GM21825 (cell line): ENCODE measurements around the gene GUCD1.
"Not testable (repeated sequence)": the region's sequence is repeated elsewhere in the genome, so short reads cannot be mapped to it uniquely, and the experiment has no call there.

ENCODE experiments used
- ATAC-seq: cut with Tn5 transposase; IDR thresholded peaks from one replicate; pipeline ENCODE4 v1.9.1; 2021; ENCODE audit warnings: mild to moderate bottlenecking, moderate library complexity; ENCODE audit not compliant: unreplicated experiment

Gene GUCD1

DNA sequence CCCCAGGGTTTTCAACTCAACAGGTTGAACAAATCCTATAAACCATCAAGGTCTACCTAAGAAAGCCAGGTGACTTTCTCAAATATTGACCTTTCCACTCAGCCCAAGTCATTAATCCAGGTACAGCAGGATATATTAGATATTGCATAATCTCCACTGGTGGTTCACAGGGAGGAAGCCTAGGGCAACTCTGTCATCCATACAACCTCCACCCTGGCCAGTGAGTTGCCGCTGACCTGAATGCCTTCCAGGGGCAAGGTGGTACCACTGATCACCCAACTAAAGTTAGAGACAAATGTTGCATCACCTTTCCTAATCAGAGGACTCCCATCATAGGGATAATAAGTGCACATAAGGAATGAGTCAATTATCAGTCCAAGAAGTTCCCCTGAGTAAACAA, 22.9 kb downstream of the GUCD1 start:
- ATAC-seq: no peak

DNA sequence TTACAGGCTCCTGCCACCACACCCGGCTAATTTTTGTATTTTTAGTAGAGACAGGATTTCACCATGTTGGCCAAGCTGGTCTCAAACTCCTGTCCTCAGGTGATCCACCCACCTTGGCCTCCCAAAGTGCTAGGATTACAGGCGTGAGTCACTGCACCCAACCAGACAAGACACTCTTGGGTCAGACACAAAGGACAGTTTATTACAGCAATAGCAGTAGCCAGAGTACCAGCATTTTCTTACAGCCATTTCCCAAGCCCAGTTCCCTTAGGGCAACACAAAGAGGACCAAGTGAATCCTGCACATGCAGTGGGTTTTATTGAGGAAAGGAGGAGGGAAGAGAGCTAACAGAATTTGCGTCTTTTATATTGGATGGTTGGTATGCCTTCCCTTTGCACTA, 24.0 kb downstream of the GUCD1 start:
- ATAC-seq: not testable (repeated sequence)

DNA sequence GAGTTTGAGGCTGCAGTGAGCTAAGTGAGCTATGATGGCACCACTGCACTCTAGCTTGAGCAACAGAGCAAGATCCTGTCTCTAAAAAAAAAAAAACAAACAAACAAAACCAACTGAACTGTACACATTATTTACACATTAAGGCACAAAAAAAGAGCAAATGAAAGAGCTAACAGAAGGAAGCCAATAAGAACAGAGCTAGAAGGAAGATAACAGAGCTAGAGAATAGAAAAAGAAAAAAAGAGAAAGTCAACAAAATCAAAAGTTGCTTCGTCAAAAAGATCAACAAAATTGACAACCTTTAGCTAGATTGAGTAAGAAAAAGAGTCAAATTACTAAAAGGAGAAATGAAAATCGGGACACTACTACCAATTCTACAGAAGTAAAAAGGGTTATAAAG, 25.0 kb downstream of the GUCD1 start:
- no peak for ATAC-seq

DNA sequence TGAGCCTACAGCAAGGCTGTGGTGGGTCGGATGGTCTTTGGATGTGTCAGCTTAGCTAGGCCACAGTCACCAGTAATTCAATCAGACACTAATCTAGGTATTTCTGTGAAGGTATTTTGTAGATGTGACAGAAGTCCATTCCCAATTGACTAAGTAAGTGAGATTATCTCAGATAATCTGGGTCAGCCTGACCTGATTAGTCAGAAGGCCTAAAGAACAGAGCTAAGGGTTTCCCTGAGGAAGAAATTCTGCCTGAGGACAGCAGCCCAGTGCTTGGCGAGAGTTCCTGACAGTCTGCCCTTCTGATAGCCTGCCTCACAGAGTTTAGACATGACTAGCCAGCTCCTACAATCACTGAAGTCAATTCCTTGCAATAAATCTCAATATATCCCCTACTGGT, 28.7 kb downstream of the GUCD1 start:
- ATAC-seq: no peak

DNA sequence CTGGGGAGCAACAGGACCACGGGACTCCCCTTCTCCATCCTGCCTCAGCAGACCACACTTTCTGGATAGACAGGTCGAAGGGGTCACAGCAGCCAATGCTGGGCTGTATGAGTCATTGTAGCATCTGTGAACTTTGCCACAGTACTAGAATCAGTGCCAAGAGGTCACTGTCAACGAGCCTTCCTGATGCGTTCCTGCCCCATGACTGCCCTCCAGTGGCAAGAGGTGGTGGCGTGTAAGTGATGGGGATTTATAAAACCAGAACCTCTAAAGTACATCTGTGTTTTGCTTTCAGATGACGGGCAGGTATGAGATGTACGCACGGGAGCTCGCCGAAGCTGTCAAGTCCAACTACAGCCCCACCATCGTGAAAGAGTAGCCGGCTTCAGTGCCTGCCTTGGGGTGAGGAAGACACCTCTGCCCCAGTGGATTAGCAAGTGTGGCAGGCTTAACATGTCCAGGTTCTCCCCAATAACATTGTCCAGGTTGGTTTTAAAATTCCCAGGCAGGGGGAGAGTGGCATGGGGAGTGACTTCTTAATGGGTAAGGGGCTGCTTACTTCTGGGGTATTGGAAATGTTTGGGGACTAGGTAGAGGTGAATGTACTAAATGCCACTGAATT, 29.4 kb downstream of the GUCD1 start:
- no peak for ATAC-seq

DNA sequence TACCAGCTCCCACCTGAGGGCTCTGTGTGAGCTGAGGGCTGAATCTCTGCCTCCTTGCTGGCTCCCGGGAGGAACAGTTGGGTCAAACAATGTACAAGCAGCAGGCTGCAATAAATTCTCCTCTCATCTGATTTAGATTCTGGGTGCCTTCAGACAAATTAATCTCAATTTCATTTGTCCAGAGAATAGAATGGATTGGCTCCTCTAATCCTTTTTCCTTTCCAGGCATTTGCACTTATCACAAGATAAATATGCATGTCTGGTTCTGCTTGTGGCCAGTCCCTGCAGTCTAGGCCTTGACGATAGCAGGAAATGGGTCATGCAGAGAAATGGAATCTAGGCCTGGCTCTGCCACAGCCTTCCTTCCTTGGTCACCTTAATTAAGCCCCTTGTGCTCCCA, 31.1 kb downstream of the GUCD1 start:
- ATAC-seq: no peak

DNA sequence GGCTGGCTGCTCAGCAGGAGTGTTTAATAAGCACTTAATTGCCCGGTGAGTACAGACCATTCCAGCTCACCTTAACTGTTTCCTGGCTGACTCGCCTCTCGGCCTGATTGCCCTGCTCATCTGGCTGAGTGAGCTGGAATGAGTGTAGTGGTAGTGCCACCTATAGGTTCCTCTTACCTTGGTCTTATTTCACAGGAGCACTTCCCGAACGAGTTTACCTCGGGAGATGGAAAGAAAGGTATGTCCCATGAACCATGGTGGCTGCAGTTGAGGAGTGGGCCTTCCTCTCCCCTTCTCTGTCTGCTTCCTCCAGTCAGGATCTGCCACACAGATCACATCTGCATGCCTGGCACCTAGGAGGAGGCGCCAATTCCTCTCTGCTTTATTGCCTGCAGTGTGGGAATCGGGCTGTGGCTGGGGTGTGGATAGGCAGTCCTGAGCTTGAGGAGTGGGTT, 33.1 kb downstream of the GUCD1 start:
- ATAC-seq: no peak

DNA sequence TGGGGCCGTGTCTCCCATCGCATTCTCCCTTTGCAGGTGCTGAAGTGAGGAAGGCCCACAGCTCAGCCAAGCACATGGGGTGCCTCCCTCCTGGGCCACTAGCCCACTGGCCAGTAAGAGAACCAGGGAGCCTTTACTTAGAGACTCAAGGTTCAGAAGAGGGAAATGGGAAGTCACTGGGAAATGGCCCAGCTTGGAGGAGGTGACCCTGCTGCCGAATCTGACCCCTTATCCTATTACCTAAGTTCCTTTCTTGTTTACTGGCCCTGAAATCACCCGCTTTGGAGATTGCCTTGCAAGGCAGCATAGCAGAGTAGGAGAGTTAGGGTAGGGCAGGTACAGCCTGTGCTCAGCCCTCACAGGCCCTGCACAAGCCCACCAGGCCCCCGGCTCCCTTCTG, 35.4 kb downstream of the GUCD1 start:
- ATAC-seq: no peak

DNA sequence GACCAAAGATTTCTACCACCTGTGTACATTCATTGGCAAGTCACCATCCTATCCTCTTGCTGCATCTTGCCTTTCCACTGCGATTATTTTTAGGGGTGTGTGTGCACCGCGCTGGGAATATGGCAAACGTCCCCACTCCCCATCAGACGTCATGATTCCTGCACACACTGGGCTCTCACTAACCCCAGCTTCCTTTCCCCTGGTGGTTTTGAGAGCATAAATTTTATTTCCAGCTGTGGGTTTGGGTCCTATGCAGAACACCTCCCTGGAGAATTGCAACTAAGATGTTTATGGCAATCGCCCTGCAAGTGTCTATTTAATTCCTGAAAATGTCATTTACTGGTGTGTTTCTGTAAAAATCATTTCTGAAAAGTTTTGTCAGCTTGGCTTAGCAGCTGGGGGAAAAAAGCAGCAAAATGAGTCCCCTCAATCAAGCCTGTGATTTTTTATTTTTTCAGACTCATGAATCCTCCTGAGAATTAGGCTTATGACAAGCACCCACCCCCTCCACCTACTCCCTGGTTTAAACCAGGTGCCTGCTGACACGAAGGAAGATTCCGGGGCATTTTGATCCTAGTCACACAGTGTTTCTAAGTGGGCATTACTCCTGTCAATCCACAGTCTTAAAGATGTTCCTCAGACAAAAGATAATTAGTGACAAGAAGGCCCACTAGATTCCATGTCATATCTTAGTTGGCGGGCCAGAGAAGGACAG, 36.0 kb downstream of the GUCD1 start:
- no peak for ATAC-seq

DNA sequence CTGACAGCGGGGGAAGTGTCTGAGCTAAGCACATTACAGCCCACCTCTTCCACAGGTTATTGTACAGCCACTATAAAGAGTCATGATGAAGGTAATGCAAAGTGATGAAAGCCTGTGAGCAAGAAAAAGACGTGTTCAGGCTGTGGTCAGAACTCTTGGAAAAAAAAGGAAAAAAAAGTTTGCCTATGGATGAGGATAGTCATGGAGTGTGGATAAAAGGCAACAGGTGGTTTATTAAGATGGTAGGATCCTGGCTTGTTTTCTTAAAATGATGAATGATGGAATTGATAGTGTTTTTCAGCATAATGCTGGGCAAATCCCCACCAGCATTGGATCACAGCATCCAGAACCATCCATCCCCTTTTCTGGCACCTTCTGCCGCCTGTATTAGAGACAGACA, 36.7 kb downstream of the GUCD1 start:
- no peak for ATAC-seq

DNA sequence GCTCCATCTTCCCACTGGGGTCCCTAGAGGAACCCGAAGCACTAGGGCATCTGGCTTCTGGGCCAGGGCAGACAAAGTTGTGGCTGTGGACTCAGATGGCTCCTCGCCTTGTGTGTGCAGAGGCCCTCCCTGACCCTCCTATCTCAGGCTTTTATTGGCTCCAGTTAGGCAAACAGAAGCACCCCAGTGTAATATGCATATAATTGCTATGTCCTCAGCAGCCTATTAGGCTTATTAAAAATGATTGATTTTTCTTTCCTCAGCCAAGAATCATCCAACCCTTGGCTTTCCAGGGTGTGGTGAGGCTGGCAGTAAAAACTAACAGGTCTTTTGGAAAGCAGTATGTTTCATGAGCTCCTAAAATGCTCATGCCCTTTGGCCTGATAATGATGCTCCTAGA, 37.5 kb downstream of the GUCD1 start:
- ATAC-seq: no peak

DNA sequence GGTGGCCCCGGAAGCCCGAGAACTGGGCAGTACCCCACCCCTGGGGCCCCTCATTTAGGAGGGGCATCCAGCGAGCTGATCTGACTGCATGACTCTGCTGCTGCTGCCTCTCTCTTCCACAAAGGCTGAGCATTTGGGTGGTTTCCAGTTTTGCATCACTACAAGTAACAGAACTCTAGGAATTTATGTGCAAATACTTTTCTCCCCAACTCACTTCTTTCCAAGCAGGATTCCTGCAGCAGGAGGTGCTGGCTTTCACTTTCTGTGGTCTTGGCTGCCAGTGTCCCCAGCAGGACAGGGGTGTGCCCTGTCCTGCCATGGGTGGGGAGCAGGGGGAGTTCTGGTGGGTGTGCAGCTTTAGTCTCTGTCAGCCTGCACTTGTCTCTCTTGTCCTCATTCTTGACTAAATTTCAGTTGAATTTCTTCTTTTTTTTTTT, 38.6 kb downstream of the GUCD1 start:
- no peak for ATAC-seq

DNA sequence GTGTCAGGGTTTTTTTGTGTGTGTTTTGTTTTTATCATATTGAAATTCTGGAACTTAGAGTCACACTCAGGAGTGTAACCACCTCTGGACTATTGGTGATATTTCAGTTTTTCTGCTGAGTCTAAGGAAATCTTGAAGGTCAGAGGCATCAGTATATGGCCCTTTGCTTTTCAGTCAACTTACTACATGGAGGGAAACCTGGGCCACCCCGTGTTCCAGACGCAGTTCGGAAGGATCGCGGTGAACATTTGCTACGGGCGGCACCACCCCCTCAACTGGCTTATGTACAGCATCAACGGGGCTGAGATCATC, 40.0 kb downstream of the GUCD1 start:
- ATAC-seq: no peak

DNA sequence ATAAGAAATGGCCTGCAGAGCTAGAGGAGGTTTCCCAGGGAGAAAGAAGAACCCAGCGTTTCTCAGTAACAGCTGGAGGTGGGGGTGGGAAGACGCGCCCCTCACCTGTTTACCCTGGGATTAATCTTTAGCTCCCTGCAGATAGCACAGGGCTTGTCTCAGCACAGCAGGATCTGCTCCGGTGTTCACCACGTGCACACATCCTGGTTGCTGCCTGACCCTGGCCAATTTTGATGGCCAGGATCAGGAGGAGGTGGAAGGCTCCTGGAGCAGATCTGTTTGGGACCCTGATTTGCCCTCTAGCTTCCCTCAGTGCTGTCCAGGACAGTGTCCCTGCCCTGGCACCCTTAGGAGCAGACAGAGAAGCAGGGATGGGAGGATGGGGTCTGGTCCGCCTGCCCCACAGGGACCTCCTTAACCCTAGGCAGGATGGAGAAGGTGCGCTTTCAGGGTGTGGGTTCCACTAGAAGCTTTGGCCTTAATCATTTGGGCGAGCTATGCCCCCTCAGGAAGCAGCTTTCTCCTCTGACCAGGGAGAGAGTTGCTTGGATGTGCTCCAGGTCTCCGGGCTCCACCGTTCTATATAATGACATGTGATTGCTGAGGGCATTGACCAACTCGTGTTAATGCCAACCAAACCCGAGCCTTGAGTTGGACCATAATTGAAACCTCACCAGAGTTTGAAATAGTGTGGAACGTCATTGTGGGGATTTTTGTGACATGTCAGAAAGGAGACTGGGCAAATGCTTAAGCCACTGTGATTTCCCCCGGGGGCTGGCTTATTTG, 40.5 kb downstream of the GUCD1 start:
- no peak for ATAC-seq

DNA sequence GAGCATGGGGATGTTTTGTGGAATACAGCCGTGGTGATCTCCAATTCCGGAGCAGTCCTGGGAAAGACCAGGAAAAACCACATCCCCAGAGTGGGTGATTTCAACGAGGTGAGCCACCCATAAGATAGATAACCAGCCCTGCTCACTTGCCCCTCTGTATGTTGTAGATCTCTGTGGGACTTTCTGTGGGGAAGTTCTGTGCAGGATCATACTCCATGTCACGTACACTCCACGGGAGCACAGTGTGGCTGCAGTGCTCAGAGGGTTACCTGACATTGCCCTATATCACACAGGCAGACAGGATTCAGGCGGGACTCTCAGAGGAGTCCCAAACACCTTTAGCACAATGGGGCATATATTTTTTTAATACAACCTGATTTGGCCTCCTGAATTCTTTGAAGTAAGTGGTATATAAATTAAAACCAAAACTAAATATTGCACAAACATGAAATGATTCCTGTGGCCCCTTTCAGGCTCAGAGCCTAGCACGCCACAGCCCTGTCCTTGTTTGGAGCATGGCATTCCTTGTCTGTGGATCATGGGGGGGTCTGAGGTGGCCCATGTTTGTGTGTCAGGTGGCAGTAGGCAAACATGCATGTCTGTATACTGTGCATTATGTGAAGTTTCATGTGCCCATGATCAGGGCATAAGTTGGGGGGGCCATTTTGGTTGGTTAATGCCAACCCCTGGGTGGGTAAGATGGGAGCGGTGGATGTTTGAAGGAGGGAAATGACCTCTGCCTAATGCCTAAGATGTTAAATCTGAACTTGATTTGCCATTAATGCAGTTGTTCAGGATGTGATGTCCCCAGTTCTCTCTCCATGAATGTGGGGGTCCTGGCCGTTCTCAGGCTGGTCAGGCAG, 41.3 kb downstream of the GUCD1 start:
- no peak for ATAC-seq

DNA sequence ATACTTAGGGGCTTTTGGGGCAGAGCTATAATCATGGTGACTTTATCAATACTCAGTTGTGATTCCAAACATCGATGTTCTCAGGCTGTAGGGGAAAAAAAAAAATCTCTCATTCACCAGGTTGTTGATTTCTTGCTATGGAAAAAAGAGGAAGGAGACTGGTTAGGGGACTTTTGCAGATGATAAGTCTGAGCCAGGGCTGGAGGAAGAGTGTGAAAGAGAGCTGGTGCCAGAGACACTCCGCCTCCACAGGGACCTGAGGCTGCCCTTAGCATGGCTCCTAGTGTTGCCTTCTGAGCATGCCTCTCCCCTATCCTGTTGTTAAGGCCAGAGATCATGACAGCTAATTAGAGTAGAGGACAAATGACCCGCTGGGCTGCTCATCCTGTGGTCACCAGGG, 42.9 kb downstream of the GUCD1 start:
- ATAC-seq: no peak

DNA sequence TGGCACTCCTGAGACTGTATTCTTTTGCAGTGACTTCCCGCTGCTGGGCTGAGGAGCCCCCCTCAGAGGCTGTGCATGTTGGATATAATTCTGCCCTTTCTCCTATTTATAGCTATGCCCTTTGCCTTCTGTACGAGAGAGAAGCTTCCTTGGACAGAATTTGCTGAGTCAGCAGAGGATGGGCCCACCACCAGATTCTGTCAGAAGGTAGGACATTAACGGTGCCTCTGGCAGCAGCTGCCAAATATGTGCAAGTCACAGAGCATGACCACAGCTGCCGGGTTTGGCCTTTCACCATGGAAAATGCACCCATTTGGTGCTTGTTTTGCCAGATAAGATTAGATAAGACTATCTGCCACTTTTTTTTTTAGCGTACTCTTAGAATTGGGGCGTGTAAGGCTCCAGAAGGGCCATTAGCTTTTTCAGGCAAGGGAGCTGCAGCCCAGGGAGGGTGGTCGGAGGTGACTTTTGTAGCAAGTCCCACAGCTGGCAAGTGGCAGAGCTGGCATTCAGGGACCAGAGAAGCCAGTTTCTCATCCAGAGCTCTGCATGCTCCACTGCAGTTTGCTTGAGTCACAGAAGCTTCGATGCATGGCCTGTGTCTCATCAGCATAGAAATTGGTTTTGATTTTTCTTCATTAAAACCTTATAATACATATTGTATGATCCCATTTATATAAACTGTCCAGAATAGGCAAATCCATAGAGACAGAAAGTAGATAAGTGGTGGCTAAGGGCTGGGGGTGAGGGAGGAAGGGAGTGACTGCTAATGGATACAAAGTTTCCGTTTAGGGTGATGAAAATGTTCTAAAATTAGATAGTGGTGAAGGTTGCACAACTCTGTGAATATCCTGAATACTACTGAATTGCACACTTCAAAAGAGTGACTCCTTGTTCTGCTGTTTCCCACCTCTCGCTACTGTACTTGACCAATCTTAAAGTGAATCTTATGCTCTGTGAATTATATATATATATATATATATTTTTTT, 44.0 kb downstream of the GUCD1 start:
- no peak for ATAC-seq

DNA sequence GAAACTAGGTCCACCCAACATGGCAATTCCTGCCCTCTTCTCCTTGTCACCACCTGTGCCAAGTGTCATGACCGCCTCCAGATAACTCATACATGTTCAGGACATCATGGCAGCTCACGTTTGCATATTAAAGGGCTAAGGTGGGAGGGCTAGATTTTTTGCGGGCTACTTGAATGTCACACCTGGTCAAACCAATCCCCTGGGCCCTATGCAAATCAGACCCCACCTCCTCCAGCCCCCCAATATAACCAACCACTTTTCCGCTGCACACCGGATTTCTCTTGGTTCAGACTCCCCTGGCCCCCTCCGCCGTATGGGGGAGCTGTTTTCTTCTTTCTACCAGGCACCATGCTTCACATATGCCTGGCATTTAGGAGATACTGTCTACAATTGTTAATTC, 47.2 kb downstream of the GUCD1 start:
- ATAC-seq: no peak

DNA sequence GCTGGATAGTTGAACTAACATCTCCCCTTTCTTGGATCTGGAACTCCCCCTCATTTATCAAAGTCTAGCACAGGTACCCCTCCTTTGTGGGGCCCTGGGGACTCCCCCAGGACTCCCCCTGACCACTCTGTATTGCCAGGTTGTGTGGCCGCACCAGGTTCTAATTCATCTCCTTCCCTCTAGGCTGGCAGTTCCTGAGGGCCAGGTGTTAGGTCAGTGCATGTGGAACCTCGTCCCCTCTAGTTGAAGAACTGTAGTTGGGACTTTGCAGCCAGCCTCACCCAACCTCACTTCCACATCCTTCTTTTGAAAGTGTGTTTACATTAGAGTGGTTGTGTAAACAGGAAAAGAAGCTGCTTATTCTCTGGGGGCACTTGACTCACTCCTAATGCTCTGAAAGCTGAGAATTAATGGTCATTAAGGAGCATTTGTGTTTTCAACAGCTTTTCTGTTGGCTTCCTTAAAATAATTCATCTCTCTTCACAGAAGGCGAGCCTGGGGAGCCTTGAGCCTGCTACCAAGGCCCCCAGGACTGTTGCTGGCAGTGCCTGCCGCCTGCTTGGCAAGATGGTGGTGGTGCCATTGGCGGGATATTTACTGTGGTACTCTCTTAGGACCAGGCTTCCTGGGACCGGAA, 48.0 kb downstream of the GUCD1 start:
- ATAC-seq: no peak
